A549 (cell line): Measurements from ENCODE around the gene LRRC70.

ENCODE experiments used
- CTCF ChIP-seq: fragments of >200 bp; sonication (Bioruptor Twin); formaldehyde crosslinking; IDR thresholded peaks from 3 replicates; pipeline ENCODE4 v1.5.1; 2016
- POLR2A ChIP-seq: IDR thresholded peaks from 2 replicates; pipeline ENCODE4 v1.6.1; 2012; ENCODE audit warnings: mild to moderate bottlenecking, low read length
- TP53 ChIP-seq: fragments of 250-450 bp; sonication (Bioruptor Pico); IDR thresholded peaks from 2 replicates; pipeline ENCODE4 v1.5.0; 2021; ENCODE audit warnings: mild to moderate bottlenecking, moderate library complexity

GRCh38 chr5:62593331-62593730 lies 14.7 kb downstream of the LRRC70 start:
- TF ChIP-seq CTCF (no peak), POLR2A (no peak), TP53 (CRISPR knock-in tag) (no peak)
